ENCODE results near the gene IVL.

GRCh38 chr1:152909206-152909605 is 860 bp downstream of the IVL start:
- no peak for TF ChIP-seq CTCF (IDR thresholded peaks at IDR 0.05 in 2 of 3, conservative IDR thresholded peaks at IDR 0.05 in 1 of 3; ENCODE audit: borderline replicate concordance in 1 of 3, insufficient read depth in 1 of 3, low read depth in 2 of 3, low read length in 2 of 3)
- TF ChIP-seq EGR1 (IDR thresholded peaks at IDR 0.05; ENCODE audit: low read depth), result no peak
- TF ChIP-seq POLR2AphosphoS5 (IDR thresholded peaks at IDR 0.05; ENCODE audit: low read depth, low read length), result no peak
- no peak for TF ChIP-seq POLR2A (IDR thresholded peaks at IDR 0.05; ENCODE audit: borderline replicate concordance, extremely low read depth, insufficient read depth, insufficient read length)
- no peak for TF ChIP-seq REST (IDR thresholded peaks at IDR 0.05; ENCODE audit: low read depth)

All from HCT116 (cell line).